Esophagus squamous epithelium (tissue), 4 donors: ENCODE measurements around the gene CD244.

Source experiments
- CTCF ChIP-seq, 6 experiments: fragments of 450-650 bp in 4 of 6; fragments of 200-600 bp in 2 of 6; sonication (generic) in 2 of 6; IDR thresholded peaks; one replicate each; pipeline ENCODE4 v1.5.1; 2016 to 2019; ENCODE audit warnings: antibody characterized with exemption in 6 of 6, mild to moderate bottlenecking in 4 of 6, moderate library complexity in 4 of 6
- POLR2A ChIP-seq, 4 donors: fragments of 450-650 bp; IDR thresholded peaks; one replicate each; pipeline ENCODE4 v1.6.1; 2017; ENCODE audit warnings: antibody characterized with exemption in 4 of 4, mild to moderate bottlenecking in 4 of 4, moderate library complexity in 3 of 4

DNA sequence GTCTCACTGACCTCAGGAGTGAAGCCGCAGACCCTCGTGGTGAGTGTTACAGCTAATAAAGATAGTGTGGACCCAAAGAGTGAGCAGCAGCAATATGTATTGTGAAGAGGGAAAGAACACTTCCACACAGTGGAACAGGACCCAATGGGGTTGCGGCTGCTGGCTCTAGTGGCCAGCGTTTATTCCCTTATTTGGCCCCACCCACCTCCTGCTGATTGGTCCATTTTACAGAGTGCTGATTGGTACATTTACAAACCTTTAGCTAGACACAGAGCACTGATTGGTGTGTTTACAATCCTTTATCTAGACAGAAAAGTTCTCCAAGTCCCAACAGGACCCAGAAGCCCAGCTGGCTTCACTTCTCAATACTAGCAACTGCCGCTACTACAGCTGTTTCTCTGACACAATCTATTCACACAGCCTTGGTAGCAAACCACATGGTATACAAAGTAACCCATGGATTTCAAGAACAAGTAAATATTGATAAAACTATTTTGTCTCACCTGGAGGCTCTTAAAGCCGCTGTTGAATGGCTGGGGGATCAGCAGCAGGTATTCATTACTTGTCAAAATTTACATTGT lies 47.6 kb upstream of the CD244 start:
- no peak for TF ChIP-seq CTCF (IDR thresholded peaks at IDR 0.05)
- TF ChIP-seq POLR2A (IDR thresholded peaks at IDR 0.05) = no peak
